Measurements from ENCODE around the gene P2RY2.

Gene P2RY2

DNA sequence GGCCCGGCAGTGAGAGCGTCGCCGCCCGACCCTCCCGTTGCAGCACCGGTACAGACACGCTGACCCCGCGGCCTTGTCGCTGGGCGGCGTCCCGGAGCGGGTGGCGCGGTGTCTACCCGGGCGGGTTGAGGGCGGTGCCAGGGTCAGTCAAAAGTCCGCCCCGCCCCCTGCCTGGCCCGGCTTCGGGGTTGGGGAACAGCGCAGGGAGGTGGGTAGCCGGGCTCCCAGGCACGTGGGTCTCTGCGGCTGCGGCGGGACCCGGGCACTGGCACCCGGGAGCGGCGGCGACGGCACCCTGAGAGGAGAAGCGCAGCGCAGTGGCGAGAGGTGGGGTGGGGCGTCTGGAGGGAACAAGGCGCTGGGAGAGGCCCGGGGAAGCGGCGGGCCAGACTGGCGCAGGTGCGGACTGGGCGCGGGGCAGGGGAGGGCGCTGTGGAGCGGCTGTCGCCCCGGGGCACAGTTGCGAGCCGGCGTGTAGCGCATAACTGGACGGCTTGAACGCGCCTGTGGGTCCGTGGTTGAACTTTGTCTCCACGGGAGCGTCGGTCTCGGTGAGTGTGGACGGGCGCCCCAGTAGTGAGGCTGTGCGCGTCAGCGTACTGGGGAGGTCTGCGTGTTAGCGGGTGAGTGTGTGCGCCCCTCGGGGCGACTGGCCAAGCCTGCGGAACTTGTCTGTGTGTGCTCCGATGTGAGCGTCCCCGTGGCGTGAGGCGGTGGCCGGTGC, at the start of gene P2RY2:
Gene P2RY2 (plus strand): TSS at position 176 of the 724 bp plus-strand sequence. CDS start 15,879 bp downstream, outside the sequence.
- peak; percentile 14 to 65 for DNase-seq

DNA sequence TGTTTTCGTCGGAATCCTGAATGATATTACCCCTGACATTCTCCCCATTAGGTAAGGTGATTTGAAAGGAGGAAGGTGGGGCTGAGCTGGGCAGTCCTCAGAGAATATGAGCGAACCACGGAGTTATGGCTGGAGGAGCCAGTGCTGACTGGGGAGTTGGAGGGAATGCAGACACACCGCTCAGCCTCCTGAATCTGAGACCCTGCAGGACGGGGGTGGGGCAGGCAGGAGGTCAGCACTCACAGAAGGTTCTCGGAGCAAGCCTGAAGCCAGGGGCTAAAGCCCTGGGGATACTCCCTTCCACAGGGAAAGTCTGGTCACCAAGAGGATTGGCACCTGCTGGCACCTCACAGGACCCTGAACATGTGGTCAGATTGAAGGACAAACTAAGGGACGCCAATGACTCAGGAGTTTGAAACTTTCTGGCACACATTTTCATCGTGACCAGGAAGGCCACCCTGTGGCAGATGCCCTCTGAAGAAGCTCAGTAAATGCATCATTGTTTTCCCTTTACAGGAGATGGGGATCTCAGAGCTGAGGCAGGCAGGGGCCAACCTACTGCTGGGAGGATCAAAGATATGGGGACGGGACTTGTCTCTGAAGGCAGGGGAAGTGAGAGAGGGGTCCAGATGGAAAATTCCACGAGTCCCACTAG, 49.0 kb upstream of the P2RY2 start:
- DNase-seq: no peak

DNA sequence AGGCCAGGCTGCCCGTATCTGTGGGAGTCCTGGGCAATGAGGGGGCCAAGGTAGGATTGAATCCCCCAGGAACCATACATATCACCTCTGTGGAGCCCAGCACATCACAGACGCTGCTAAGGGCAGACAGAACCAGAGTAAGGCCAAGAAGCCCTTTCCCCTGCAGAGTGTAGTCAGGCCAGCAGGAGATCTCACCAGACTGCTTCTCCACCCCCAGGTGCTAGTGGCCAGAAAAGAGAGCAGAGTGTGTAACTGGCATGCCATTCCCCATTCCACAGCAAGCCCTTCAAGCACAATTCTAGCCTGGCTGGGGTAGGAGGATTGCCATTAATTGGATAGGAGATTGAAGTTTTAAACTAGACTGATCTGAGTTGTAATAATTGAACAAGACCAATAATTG, 47.9 kb upstream of the P2RY2 start:
- DNase-seq: no peak

- DNase-seq: no peak
These were observed 46.5 kb upstream of the P2RY2 start for GRCh38 chr11:73171436-73172161.

- no peak for DNase-seq
These were observed 45.0 kb upstream of the P2RY2 start for GRCh38 chr11:73172992-73173656.

GRCh38 chr11:73173755-73174494, 44.2 kb upstream of the P2RY2 start:
- no peak for DNase-seq

DNA sequence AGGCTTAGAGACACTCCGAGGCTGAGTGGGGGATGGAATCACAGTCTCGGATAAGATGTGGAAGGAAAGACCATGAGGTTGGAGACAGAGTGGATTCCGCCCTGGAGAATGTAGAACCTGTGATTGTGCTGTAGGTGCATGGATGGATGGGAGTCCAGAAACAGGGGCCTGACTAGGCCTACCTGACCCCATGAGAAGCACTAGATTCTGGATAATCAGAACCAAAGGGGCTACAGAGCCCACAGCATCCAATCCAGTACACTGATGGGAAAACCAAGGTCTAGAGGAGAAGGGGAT, 43.6 kb upstream of the P2RY2 start:
- no peak for DNase-seq

- DNase-seq: no peak
These were observed 42.4 kb upstream of the P2RY2 start for GRCh38 chr11:73175551-73176144.

DNA sequence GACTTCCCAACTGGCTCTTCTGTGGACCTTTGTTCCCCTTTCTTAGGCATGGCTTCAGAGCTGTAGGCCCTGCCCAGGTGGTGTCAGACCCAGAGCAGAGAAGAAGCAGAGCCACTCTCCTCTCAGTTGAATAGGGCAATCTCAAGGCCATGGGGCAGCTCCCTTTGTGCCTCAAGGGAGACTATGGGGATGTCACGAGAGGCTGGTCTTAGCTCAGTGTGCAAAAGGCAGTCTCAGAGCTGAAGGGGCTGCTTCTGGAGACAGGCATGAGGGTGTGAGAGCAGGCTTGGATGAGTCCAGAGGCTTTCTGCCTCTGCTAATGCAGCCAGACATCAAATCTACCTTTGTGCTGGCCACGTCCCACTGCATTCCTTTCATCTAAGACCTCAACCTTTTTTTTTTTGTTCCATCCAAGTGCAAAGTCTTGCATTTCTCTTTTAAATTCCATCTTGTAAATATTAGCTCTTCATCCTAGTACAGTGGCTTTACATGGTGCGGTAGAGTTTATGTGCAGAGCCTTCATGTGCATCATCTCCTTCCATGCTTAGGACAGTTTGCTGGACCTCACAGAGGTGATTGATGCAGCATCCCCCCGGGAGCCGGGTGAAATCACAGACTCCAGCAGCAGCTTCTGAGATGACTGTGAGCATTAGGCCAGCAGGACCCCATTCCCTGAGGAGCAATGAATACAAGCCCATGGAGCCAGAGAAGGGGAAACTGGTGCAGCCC, 41.8 kb upstream of the P2RY2 start:
- DNase-seq: no peak

DNA sequence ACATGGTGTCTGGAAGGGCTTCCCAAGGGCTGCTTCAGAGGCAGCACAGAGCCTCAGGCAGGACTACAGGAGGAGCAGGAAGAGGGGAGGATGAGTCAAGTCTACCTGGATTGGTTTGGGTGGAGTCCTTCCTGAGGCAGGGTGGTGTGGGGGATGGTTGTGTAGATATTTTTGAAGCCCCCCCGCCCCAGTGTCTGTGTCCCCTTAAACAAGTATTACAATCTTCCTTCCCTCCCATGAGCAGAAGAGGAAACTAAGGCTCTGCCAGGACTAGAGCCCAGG, 41.3 kb upstream of the P2RY2 start:
- no peak for DNase-seq

DNA sequence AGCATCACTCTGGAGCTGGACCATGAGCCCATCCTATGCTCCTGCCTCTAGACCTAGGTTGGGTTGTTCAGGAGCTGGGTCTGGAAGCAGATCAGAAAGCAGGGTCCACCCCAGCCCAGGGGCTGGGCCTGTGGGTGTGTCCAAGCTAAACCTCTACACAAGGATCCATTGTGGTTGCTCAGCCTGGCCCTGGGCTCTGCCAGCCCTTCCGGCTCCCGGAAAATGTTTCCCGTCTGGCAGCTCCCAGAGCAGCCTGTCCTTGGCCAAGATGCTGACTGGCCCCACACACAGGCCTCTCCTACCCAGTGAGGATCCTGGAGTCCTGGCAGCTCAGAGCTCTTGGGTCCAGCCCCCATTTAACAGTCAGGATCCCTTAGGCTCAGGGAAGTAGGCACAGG, 40.7 kb upstream of the P2RY2 start:
- no peak for DNase-seq

GRCh38 chr11:73177778-73178539, 40.1 kb upstream of the P2RY2 start:
- peak; percentile 79 to 86 for DNase-seq

GRCh38 chr11:73178681-73179080, 39.4 kb upstream of the P2RY2 start:
- DNase-seq: no peak

DNA sequence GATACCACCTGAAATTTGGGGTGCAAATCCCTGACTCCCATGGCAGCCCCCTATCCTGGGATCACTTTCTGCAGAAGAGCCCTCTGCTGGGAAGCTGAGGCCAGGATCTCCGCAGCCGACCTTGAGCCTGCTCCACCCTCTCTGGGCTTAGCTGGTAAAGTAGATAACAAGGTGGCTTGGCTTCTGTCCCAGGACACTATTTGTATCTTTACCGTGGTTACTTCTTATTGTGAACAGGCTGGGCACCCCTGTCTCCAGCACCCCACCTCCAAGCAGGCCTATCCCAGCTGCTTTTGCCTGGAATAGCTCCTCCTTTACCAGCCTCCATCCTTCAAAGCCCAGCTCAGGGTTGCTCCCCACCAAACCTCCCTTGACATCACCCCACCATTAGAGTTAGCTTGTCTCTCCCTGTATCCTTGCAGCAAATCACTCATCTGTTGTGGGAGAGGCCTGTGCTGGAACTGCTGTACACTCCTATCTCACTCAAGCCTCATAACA, 35.2 kb upstream of the P2RY2 start:
- DNase-seq: no peak

- peak; percentile 41 to 59 for DNase-seq
These were observed 33.0 kb upstream of the P2RY2 start for GRCh38 chr11:73184953-73185671.

- peak in 1 of 2 donors; percentile 24 for DNase-seq
These were observed 32.3 kb upstream of the P2RY2 start for GRCh38 chr11:73185680-73186293.

GRCh38 chr11:73186294-73186850, 31.7 kb upstream of the P2RY2 start:
- no peak for DNase-seq

DNA sequence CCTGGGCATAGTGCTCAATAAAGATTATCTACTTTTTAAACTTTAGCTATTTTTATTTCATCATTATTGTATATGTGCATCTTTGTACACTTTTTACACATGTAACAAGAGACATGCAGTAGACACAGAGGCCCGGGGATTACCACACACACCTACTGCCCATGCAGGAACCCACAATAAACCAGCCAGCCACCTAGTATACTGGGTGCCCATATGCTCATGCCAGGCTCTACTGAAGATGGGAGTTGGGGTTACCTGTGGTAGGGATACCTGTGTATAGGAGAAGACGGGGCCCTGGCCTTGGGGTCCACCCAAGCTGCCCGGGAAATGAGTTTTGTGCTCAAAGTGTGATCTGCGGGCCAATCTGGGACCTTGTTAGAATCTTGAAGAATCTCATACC, 31.2 kb upstream of the P2RY2 start:
- DNase-seq: no peak

DNA sequence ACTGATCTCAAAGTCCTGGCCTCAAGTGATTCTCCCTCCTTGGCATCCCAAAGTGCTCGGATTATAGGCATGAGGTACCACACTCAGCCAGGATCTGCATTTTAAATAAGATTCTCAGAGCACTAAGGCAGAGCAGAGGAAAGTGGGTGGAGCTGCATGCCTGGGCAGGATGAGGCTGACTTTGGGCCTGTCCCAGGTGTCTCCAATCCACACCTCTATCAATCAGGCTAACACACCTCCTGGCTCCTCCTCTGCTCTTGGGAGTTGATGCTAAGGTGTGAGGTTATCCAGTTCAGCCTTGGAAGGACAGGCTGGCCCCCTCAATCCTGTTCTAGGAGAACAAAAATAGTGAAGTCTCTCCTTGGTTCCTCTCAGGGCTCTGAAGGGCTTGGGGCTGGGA, 30.2 kb upstream of the P2RY2 start:
- no peak for DNase-seq
